ENCODE measurements around the gene PSMG3. TPM values are rescaled to one million over a fixed set of nuclear protein-coding genes. Genes with fewer than 3 reads are reported as not detected.

The PSMG3 gene
- total and polyA plus RNA-seq, 2 of the 8 experiments (the other 6 are each of a cell fraction or from before 2014, with no cell fraction given) = 30.2 to 62.0 TPM

DNA sequence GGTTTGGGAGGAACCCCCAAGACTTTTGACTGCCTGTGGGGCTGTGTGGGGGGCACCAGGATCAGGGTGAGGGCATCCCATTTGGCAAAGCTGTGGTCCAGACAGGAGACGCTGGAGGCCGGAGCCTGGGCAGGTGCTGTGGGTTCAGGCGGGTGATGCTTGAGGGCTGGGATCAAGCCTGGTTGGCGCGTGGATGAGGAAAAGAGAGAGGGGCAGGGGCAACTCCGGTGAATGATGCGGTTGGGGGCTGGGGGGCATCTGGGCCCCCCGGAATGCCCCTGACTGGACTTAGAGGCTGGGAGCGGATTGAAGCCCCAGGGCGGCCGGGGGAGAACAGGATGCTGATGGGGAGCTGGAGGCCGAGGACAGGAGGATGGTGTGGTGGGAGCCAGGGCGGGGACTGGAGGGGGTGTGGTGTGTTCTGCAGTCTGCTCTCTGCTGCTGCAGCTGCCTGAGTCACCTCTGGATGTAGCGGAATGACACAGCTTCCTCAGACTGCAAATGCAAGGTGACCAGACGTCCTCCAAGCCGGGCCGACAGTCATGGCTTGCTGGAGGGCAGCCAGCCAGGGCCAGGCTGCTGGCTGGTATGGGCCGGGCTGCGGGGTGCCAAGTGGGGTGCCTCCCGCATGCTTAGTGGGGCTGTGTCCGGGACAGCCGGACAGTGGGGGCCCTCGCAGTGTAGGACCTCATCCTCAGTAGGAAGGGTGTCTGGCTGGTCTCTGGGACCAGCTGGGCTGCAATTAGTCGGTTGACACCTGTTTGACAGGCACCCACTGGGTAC is 36.1 kb downstream of the PSMG3 start:
- DNase-seq (ENCODE audit: low read depth in 1 of 2, low spot score in 2 of 2) = no peak
- Histone ChIP-seq H3K14ac (ENCODE audit: insufficient read length) (no peak overlapping the region), H3K23ac (ENCODE audit: insufficient read length) (no peak overlapping the region), H2BK15ac (ENCODE audit: low read length) (no peak overlapping the region), H3K79me2 (ENCODE audit: control insufficient read depth in 1 of 2, insufficient read depth in 2 of 2, low read length in 2 of 2) (peaks cover 0 to 67% of the 10 kb centered on the region in 2 experiments; a peak in 3 of 4 replicates), H3K18ac (ENCODE audit: extremely low read depth, low read length) (no peak overlapping the region), H4K8ac (ENCODE audit: extremely low read depth, insufficient read depth, low read length) (peak overlapping the region; percentile 44; the same call in 1 of the 2 replicates), H3K27me3 (replicated peaks in 1 of 4; ENCODE audit: control insufficient read depth in 3 of 4, extremely low read depth in 1 of 4, insufficient read depth in 3 of 4, low read length in 3 of 4) (no peaks in the 10 kb centered on the region; a peak in 2 of 7 replicates), H3K9ac (replicated peaks in 1 of 4; ENCODE audit: extremely low read depth in 1 of 4, low read depth in 3 of 4, low read length in 3 of 4) (no peak overlapping the region), H2BK20ac (ENCODE audit: low read length) (no peak overlapping the region), H3K56ac (replicated peaks; ENCODE audit: insufficient read length, low read depth, low read length) (no peak overlapping the region), H3K4me2 (ENCODE audit: insufficient read depth in 1 of 2, low read depth in 2 of 2, low read length in 2 of 2) (no peak overlapping the region), H4K5ac (ENCODE audit: insufficient read length, low read depth, low read length) (no peak overlapping the region), H3K23me2 (ENCODE audit: low read depth, low read length) (peaks cover 6% of the 10 kb centered on the region; the same call in 1 of the 2 replicates), H3K27ac (ENCODE audit: low read depth, low read length) (no peak overlapping the region), H2BK5ac (ENCODE audit: low read depth, low read length) (no peak overlapping the region), H2AFZ (ENCODE audit: low read length) (no peak overlapping the region), H3K36me3 (ENCODE audit: control insufficient read depth in 2 of 4, insufficient read depth in 4 of 4, low read length in 3 of 4) (no peaks in the 10 kb centered on the region), H3K4ac (replicated peaks; ENCODE audit: insufficient read length, low read depth, low read length) (no peak overlapping the region), H3K4me1 (replicated peaks in 1 of 4; ENCODE audit: control insufficient read depth in 3 of 4, insufficient read depth in 4 of 4, low read length in 3 of 4) (peaks cover 13 to 45% (median 32%) of the 10 kb centered on the region in 4 experiments), H4K91ac (replicated peaks; ENCODE audit: insufficient read length, low read length) (no peak overlapping the region), H2BK120ac (replicated peaks; ENCODE audit: low read depth, low read length) (no peak overlapping the region), H2BK12ac (ENCODE audit: low read depth, low read length) (no peak overlapping the region), H3K79me1 (ENCODE audit: low read depth, low read length) (peaks cover 23% of the 10 kb centered on the region), H2AK5ac (ENCODE audit: low read depth, low read length) (no peak overlapping the region), H3K9me3 (ENCODE audit: insufficient read depth in 2 of 2, low read depth in 1 of 2, low read length in 1 of 2) (no peaks in the 10 kb centered on the region), H4K20me1 (replicated peaks in 1 of 2; ENCODE audit: control insufficient read depth in 1 of 2, insufficient read depth in 2 of 2, low read length in 2 of 2) (peaks cover 15 to 19% of the 10 kb centered on the region in 2 experiments), H3K4me3 (ENCODE audit: extremely low read depth in 1 of 4, insufficient read depth in 2 of 4, low read depth in 3 of 4, low read length in 4 of 4) (no peak overlapping the region)
- ChIA-PET CTCF (ENCODE audit: partially characterized antibody) (interaction anchor here (0.6 to 2.2 kb wide), 5 partner anchors 8 to 157 kb away, joined by 3 to 8 read pairs (median 5); partner anchors contain the start of genes INTS1 and TMEM184A), POLR2A (ENCODE audit: partially characterized antibody) (interaction anchor here (0.6 to 4.9 kb wide), 7 partner anchors 10 to 35 kb away, joined by 3 to 26 read pairs (median 4); no protein-coding TSS in a partner anchor)
- no peak for FAIRE-seq
- 87% methylated on average over 23 of the region's 24 CpGs; no CpG with 5 or more reads in 1 of the 2 experiments for WGBS, 2 experiments (ENCODE audit: extremely low coverage in 1 of 2, insufficient coverage in 1 of 2, insufficient read length in 1 of 2, insufficient replicate concordance in 2 of 2, low coverage in 1 of 2, low lambda C conversion rate in 2 of 2, missing lambda C conversion rate in 1 of 2)
- TF ChIP-seq MAFK (IDR thresholded peaks at IDR 0.05; ENCODE audit: low read depth, low read length) = no peak
- no peak for TF ChIP-seq SIN3A (conservative IDR thresholded peaks at IDR 0.05 in 1 of 2, IDR thresholded peaks at IDR 0.05 in 1 of 2; ENCODE audit: low read depth in 1 of 2, low read length in 2 of 2)
- no peak for TF ChIP-seq POLR2A (IDR thresholded peaks at IDR 0.05; ENCODE audit: control extremely low read depth in 1 of 2, low read depth in 2 of 2, low read length in 2 of 2)
- no peak for TF ChIP-seq FOSL1 (IDR thresholded peaks at IDR 0.05; ENCODE audit: insufficient read depth, low read depth, low read length)
- TF ChIP-seq, protein P1, sequence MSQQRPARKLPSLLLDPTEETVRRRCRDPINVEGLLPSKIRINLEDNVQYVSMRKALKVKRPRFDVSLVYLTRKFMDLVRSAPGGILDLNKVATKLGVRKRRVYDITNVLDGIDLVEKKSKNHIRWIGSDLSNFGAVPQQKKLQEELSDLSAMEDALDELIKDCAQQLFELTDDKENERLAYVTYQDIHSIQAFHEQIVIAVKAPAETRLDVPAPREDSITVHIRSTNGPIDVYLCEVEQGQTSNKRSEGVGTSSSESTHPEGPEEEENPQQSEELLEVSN (IDR thresholded peaks at IDR 0.05) = no peak
- no peak for TF ChIP-seq TBP (IDR thresholded peaks at IDR 0.05; ENCODE audit: low read depth, low read length)
- TF ChIP-seq CTBP2 (IDR thresholded peaks at IDR 0.05; ENCODE audit: borderline replicate concordance, insufficient read depth, insufficient read length, low read length) = no peak
- TF ChIP-seq HDAC6 (IDR thresholded peaks at IDR 0.05; ENCODE audit: low read depth, low read length) = no peak
- no peak for TF ChIP-seq SIX5 (IDR thresholded peaks at IDR 0.05; ENCODE audit: low read depth, low read length)
- TF ChIP-seq EGR1 (IDR thresholded peaks at IDR 0.05; ENCODE audit: borderline replicate concordance, low read depth, low read length) = no peak
- TF ChIP-seq GABPA (IDR thresholded peaks at IDR 0.05; ENCODE audit: borderline replicate concordance, insufficient read depth, low read length) = no peak
- no peak for TF ChIP-seq SIRT6 (IDR thresholded peaks at IDR 0.05; ENCODE audit: low read length)
